Endothelial cell of umbilical vein (primary cell): Measurements from ENCODE around the gene RAD50.

Experiments
- CTCF ChIP-seq, 2 donors: IDR thresholded peaks; 1 replicate in 1 of 2; 2 replicates in 1 of 2; pipeline ENCODE4 v1.5.1; 2011; ENCODE audit warnings: low read length in 2 of 2, mild to moderate bottlenecking in 2 of 2, moderate library complexity in 2 of 2, control low read depth in 1 of 2, inconsistent platforms in 1 of 2, low read depth in 1 of 2; ENCODE audit not compliant: insufficient read depth in 1 of 2; ENCODE audit errors: extremely low read depth in 1 of 2
- EZH2 ChIP-seq: IDR thresholded peaks from 2 replicates; pipeline ENCODE4 v1.6.1; 2012; ENCODE audit warnings: borderline replicate concordance, low read depth, mild to moderate bottlenecking, moderate library complexity, low read length, inconsistent platforms; ENCODE audit not compliant: severe bottlenecking
- GATA2 ChIP-seq: IDR thresholded peaks from 2 replicates; pipeline ENCODE4 v1.7.0; 2011; ENCODE audit warnings: low read depth, mild to moderate bottlenecking, moderate library complexity, mixed read lengths, low read length; ENCODE audit not compliant: insufficient read length, insufficient read depth
- JUN ChIP-seq: IDR thresholded peaks from 2 replicates; pipeline ENCODE4 v1.6.1; 2011; ENCODE audit warnings: borderline replicate concordance, low read depth; ENCODE audit not compliant: insufficient read length, insufficient read depth
- POLR2A ChIP-seq: IDR thresholded peaks from 2 replicates; pipeline ENCODE4 v1.6.1; 2012; ENCODE audit warnings: low read depth, mild to moderate bottlenecking, control low read depth, low read length
- POLR2AphosphoS5 ChIP-seq: IDR thresholded peaks from 2 replicates; pipeline ENCODE4 v1.6.1; 2012; ENCODE audit warnings: low read depth, mild to moderate bottlenecking, control low read depth, low read length, moderate library complexity; ENCODE audit not compliant: insufficient read depth

GRCh38 chr5:132675936-132676689 is 119.3 kb downstream of the RAD50 start:
- TF ChIP-seq POLR2A (no peak), CTCF (IDR thresholded peaks at IDR 0.05; ENCODE audit: extremely low read depth in 1 of 2, insufficient read depth in 1 of 2, low read depth in 1 of 2, low read length in 2 of 2) (no peak), EZH2 (no peak), GATA2 (no peak), JUN (no peak), POLR2AphosphoS5 (no peak)
